NB4 (cell line): Measurements from ENCODE around the gene LMOD1.

Experiments
- DNase-seq: peaks from one replicate; pipeline ENCODE4 v3.0.0; 2010; ENCODE audit warnings: low read depth
- H3K4me3 ChIP-seq: one replicate; pipeline ENCODE4 v1.5.1; 2011; ENCODE audit warnings: mild to moderate bottlenecking, low read depth, low read length, moderate library complexity
- CTCF ChIP-seq: IDR thresholded peaks from one replicate; pipeline ENCODE4 v1.5.1; 2012; ENCODE audit warnings: low read depth, low read length
- MYC ChIP-seq: IDR thresholded peaks from 2 replicates; pipeline ENCODE4 v1.6.1; 2011; ENCODE audit warnings: low read depth, low read length
- POLR2A ChIP-seq: IDR thresholded peaks from 2 replicates; pipeline ENCODE4 v1.6.1; 2011; ENCODE audit warnings: mild to moderate bottlenecking; ENCODE audit not compliant: insufficient read length; ENCODE audit errors: extremely low read depth
- TF ChIP-seq, protein P1 (sequence below): IDR thresholded peaks from 2 replicates; pipeline ENCODE4 v1.6.1; 2011; ENCODE audit warnings: low read depth, low read length

LMOD1 gene

GRCh38 chr1:201900476-201900875 is 45.9 kb downstream of the LMOD1 start:
- H3K4me3 ChIP-seq = no peak overlapping the region
- no peak for DNase-seq
- TF ChIP-seq MYC = no peak
- no peak for TF ChIP-seq CTCF
- TF ChIP-seq, protein P1, sequence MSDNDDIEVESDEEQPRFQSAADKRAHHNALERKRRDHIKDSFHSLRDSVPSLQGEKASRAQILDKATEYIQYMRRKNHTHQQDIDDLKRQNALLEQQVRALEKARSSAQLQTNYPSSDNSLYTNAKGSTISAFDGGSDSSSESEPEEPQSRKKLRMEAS = no peak
- no peak for TF ChIP-seq POLR2A

DNA sequence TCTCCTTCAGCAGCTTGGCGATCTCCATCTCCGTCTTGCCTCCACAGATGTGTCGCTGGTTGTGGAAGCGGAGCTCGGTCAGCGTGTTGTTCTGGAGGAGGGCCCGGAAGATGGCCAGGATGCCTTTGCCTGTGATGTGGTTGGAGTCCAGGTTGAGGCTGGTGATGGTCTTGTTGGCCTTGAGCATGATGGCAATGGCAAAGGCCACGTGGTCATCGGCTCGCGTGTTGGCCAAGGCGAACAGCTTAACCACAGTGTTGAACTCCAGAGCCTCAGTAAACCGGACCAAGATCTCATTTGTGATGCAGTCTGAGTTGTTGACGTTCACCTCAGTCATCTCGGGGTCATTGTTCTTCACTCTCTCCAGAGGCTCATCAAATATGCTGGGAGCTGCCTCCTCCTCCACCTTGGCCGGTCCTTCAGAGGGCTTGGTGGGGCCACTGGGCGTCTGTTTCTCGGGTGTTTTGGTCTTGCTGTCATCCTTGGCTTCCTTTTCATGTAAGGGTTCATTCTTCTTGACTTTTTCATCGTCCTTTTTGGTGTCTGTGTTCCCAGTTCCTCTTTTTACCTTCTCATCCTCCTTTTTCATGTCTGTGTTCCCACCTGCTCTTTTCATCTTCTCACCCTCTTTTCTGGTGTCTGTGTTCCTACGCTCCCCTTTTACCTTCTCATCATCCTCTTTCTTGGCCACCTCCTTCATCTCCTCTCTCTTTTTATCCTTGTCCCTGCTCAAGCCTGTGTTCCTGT is 46.5 kb downstream of the LMOD1 start:
- no peak for DNase-seq
- TF ChIP-seq POLR2A (no peak), MYC (no peak), CTCF (no peak)
- TF ChIP-seq, protein P1 = no peak
- H3K4me3 ChIP-seq = no peak overlapping the region

- DNase-seq = no peak
- no peak for TF ChIP-seq CTCF
- no peak for TF ChIP-seq MYC
- TF ChIP-seq, protein P1 = no peak
- TF ChIP-seq POLR2A = no peak
- no peak overlapping the region for H3K4me3 ChIP-seq
These were observed 47.4 kb downstream of the LMOD1 start for GRCh38 chr1:201898992-201899391.

DNA sequence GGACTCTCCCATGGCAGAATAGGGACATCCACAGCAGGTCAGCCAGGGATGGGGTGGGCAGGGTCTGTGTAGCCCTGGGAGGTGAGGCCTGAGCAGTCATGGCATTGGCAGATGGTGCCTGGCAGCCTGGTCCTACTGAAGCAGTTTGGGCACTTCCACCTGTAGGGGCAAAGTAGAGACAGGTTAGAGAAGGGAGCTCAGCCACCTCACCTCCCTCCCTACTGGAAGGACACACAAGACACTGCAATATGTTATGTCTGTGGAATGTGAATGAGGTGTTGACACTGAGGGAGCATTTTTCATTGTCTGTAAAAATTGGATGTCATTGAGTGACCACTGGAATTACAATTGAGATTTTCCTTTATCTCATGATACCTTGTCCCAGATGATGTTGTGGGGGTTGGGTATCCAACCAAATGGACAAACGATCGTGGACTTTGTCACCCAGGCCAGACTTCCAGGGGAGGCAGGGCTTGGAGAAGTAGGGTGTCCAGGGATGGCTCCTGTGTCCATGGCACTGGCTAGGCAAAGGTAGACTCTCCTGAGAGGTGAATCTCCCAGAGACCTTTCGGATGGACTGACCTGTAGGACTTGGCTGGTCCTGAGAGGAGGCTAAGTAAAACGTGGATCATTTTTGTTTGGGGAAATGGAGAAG is 48.0 kb downstream of the LMOD1 start:
- no peak for DNase-seq
- no peak for TF ChIP-seq POLR2A
- TF ChIP-seq CTCF = no peak
- no peak overlapping the region for H3K4me3 ChIP-seq

DNA sequence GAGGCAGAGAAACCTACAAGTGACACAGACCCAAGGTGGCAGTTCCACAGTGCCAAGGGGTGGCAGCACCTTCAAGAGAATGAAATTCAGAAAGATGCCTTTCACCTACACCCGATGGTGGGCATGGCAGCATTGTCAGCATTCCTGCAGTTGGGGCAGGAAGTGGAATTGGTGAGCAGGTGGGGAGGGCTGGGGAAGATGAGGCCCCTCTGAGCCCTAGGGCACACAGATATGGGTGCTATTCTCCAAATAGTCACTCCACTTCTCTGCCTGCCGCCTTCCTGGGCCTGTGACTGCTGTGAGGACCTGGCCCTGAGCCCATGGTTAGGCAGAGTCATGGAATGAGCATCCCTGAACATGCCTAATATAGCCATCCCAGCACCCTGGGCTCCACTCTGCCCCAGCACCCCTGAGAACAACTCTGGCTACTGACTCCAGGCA is 49.4 kb downstream of the LMOD1 start:
- no peak for DNase-seq
- TF ChIP-seq MYC (no peak), POLR2A (no peak), CTCF (no peak)
- TF ChIP-seq, protein P1 = no peak
- no peak overlapping the region for H3K4me3 ChIP-seq
